Brain microvascular endothelial cell (primary cell): ENCODE data around the gene HBZ.
A peak's percentile ranks its signal among the peaks of the same experiment; 100 is the strongest.

Source experiments
- DNase-seq: peaks from one replicate; pipeline ENCODE4 v3.0.0-alpha.2; 2020
- H3K27ac ChIP-seq: fragments of 250-450 bp; sonication (Bioruptor Pico); 2 replicates; pipeline ENCODE4 v1.5.1; 2020; ENCODE audit warnings: mild to moderate bottlenecking, moderate library complexity
- H3K27me3 ChIP-seq: fragments of 250-450 bp; sonication (Bioruptor Pico); replicated peaks from 2 replicates; pipeline ENCODE4 v1.5.1; 2020; ENCODE audit warnings: mild to moderate bottlenecking
- H3K36me3 ChIP-seq: fragments of 250-450 bp; sonication (Bioruptor Pico); replicated peaks from 2 replicates; pipeline ENCODE4 v1.5.1; 2020; ENCODE audit warnings: mild to moderate bottlenecking
- H3K4me3 ChIP-seq: 2 replicates; pipeline ENCODE4 v1.5.1; 2011; ENCODE audit warnings: low read depth, mild to moderate bottlenecking, control low read depth, low read length, moderate library complexity
- CTCF ChIP-seq: IDR thresholded peaks from 2 replicates; pipeline ENCODE4 v1.5.1; 2011; ENCODE audit warnings: low read depth, mild to moderate bottlenecking, moderate library complexity, low read length, control low read depth, inconsistent platforms; ENCODE audit errors: missing control alignments
- in situ Hi-C: cut with HindIII; loops from 2 replicates; pipeline ENCODE4 v1.10.0; 2017; ENCODE audit warnings: low sequenced_read_pairs, low pct_ligation_motif_present

The HBZ gene

GRCh38 chr16:188674-189073 is 36.2 kb downstream of the HBZ start:
- Histone ChIP-seq H3K27ac (no peak overlapping the region), H3K4me3 (no peak overlapping the region), H3K36me3 (peaks cover 69% of the 10 kb centered on the region), H3K27me3 (no peaks in the 10 kb centered on the region)
- in situ Hi-C loops = no loop called here
- DNase-seq = no peak
- TF ChIP-seq CTCF = no peak

- H3K4me3 ChIP-seq = no peak overlapping the region
- H3K36me3 ChIP-seq = peaks cover 77% of the 10 kb centered on the region
- no peak for TF ChIP-seq CTCF
- DNase-seq = no peak
- in situ Hi-C loops = no loop called here
- no peak overlapping the region for H3K27ac ChIP-seq
- no peaks in the 10 kb centered on the region for H3K27me3 ChIP-seq
Measured at GRCh38 chr16:189604-190186, 37.3 kb downstream of the HBZ start.

GRCh38 chr16:191831-192230 is 39.4 kb downstream of the HBZ start:
- Histone ChIP-seq H3K27me3 (no peaks in the 10 kb centered on the region), H3K27ac (no peak overlapping the region), H3K4me3 (no peak overlapping the region), H3K36me3 (peaks cover 89% of the 10 kb centered on the region)
- DNase-seq = no peak
- no peak for TF ChIP-seq CTCF
- in situ Hi-C loops = no loop called here

- in situ Hi-C loops = no loop called here
- Histone ChIP-seq H3K36me3 (peaks cover 89% of the 10 kb centered on the region), H3K27me3 (no peaks in the 10 kb centered on the region), H3K4me3 (no peak overlapping the region), H3K27ac (no peak overlapping the region)
- DNase-seq = no peak
- no peak for TF ChIP-seq CTCF
Measured at GRCh38 chr16:192686-193085, 40.2 kb downstream of the HBZ start.

GRCh38 chr16:193441-193840 is 41.0 kb downstream of the HBZ start:
- peaks cover 91% of the 10 kb centered on the region for H3K36me3 ChIP-seq
- no peak overlapping the region for H3K27ac ChIP-seq
- no peak overlapping the region for H3K4me3 ChIP-seq
- TF ChIP-seq CTCF = no peak
- no peak for DNase-seq
- in situ Hi-C loops = no loop called here
- no peaks in the 10 kb centered on the region for H3K27me3 ChIP-seq

GRCh38 chr16:194516-194915 is 42.1 kb downstream of the HBZ start:
- H3K27me3 ChIP-seq = no peaks in the 10 kb centered on the region
- peaks cover 89% of the 10 kb centered on the region for H3K36me3 ChIP-seq
- TF ChIP-seq CTCF = no peak
- H3K27ac ChIP-seq = no peak overlapping the region
- peak; percentile 27 for DNase-seq
- in situ Hi-C loops = no loop called here
- H3K4me3 ChIP-seq = no peak overlapping the region
